Esophagus mucosa (tissue), 1 donor: ENCODE measurements around the gene MRPL14. TPM values are rescaled to one million over a fixed set of nuclear protein-coding genes. Genes with fewer than 3 reads are reported as not detected.

Experiments used
- ATAC-seq: fragments of 200-7000 bp; cut with Tn5 transposase; one replicate; pipeline ENCODE4 v1.9.1; 2020
- total RNA-seq: library from RNA; stranded (reverse); gene quantifications from one replicate; pipeline ENCODE4 v1.2.4, GENCODE V29; 2023
- donor health status: DM: yes; HTN: yes; CAD: no.

Gene MRPL14
- total RNA-seq, 1 donor from 2014 or later, result 47.4 TPM

- no peak for ATAC-seq
These were observed 62.3 kb downstream of the MRPL14 start for GRCh38 chr6:44064948-44065272.

GRCh38 chr6:44064089-44064947 lies 62.9 kb downstream of the MRPL14 start:
- ATAC-seq, result peak; percentile 70

GRCh38 chr6:44063561-44064059 lies 63.6 kb downstream of the MRPL14 start:
- ATAC-seq, result no peak

Other genes with a start within 250 kb of the MRPL14 start
- gene TMEM63B, start 102 bp upstream of the MRPL14 start, total RNA-seq, result 42.4 TPM
- gene CAPN11, start 31.4 kb upstream of the MRPL14 start, total RNA-seq, result 0.12 TPM
- 0.44 TPM for gene MYMX, start 89.5 kb upstream of the MRPL14 start, total RNA-seq
- 12.8 TPM for gene SLC29A1, start 96.1 kb upstream of the MRPL14 start, total RNA-seq
- gene HSP90AB1, start 119.6 kb upstream of the MRPL14 start, total RNA-seq, result 412 TPM
- gene SLC35B2, start 130.1 kb upstream of the MRPL14 start, total RNA-seq, result 15.7 TPM
- gene NFKBIE, start 138.1 kb upstream of the MRPL14 start, total RNA-seq, result 2.8 TPM
- gene TMEM151B, start 143.0 kb upstream of the MRPL14 start, total RNA-seq, result not detected
- 9.1 TPM for gene AARS2, start 185.9 kb upstream of the MRPL14 start, total RNA-seq
- not detected for gene SPATS1, start 215.2 kb upstream of the MRPL14 start, total RNA-seq